GM19395 (cell line): ENCODE results near the gene YIPF4.
"Not testable (repeated sequence)": the region's sequence is repeated elsewhere in the genome, so short reads cannot be mapped to it uniquely, and the experiment has no call there.

Experiments
- ATAC-seq: cut with Tn5 transposase; IDR thresholded peaks from one replicate; pipeline ENCODE4 v1.9.1; 2021; ENCODE audit warnings: mild to moderate bottlenecking, moderate library complexity; ENCODE audit not compliant: unreplicated experiment

YIPF4 gene

GRCh38 chr2:32277674-32278477, at the start of gene YIPF4:
TSS of gene YIPF4 (plus strand) at chr2:32277904. CDS start at chr2:32278156, 252 bp downstream.
- ATAC-seq: peak; percentile 99

GRCh38 chr2:32228181-32228580, 49.5 kb upstream of the YIPF4 start:
- ATAC-seq: no peak

- ATAC-seq: no peak
Measured at GRCh38 chr2:32229635-32230034, 48.1 kb upstream of the YIPF4 start.

- ATAC-seq: no peak
Measured at GRCh38 chr2:32231959-32232358, 45.7 kb upstream of the YIPF4 start.

- no peak for ATAC-seq
Measured at GRCh38 chr2:32235315-32235714, 42.4 kb upstream of the YIPF4 start.

- no peak for ATAC-seq
Measured at GRCh38 chr2:32237488-32237887, 40.2 kb upstream of the YIPF4 start.

- ATAC-seq: no peak
Measured at GRCh38 chr2:32237996-32238395, 39.7 kb upstream of the YIPF4 start.

GRCh38 chr2:32242331-32242730, 35.4 kb upstream of the YIPF4 start:
- no peak for ATAC-seq

- ATAC-seq: no peak
Measured at GRCh38 chr2:32246911-32247310, 30.8 kb upstream of the YIPF4 start.

GRCh38 chr2:32248299-32248698, 29.4 kb upstream of the YIPF4 start:
- ATAC-seq: no peak

GRCh38 chr2:32249731-32250236, 27.9 kb upstream of the YIPF4 start:
- ATAC-seq: no peak

GRCh38 chr2:32250290-32250689, 27.4 kb upstream of the YIPF4 start:
- ATAC-seq: no peak

GRCh38 chr2:32258242-32258641, 19.5 kb upstream of the YIPF4 start:
- ATAC-seq: no peak

GRCh38 chr2:32260376-32260775, 17.3 kb upstream of the YIPF4 start:
- no peak for ATAC-seq

- ATAC-seq: no peak
Measured at GRCh38 chr2:32262105-32262504, 15.6 kb upstream of the YIPF4 start.

GRCh38 chr2:32264422-32265105, 13.1 kb upstream of the YIPF4 start, which contains the start of gene NLRC4:
TSS of gene NLRC4 (minus strand) at chr2:32264886. CDS start at chr2:32256775, 8,111 bp downstream.
- peak; percentile 96 for ATAC-seq

GRCh38 chr2:32271063-32271462, 6.6 kb upstream of the YIPF4 start:
- no peak for ATAC-seq

- ATAC-seq: no peak
Measured at GRCh38 chr2:32272279-32272678, 5.4 kb upstream of the YIPF4 start.

- no peak for ATAC-seq
Measured at GRCh38 chr2:32274289-32274688, 3.4 kb upstream of the YIPF4 start.

GRCh38 chr2:32275790-32276189, 1.9 kb upstream of the YIPF4 start:
- ATAC-seq: not testable (repeated sequence)

GRCh38 chr2:32277363-32277673, 386 bp upstream of the YIPF4 start:
- ATAC-seq: peak; percentile 4

- ATAC-seq: no peak
Measured at GRCh38 chr2:32278478-32278853, 762 bp downstream of the YIPF4 start.
